Mesenchymal stem cell (in vitro differentiated cells and primary cell): Measurements from ENCODE around the gene TUBB3.
"Not testable (repeated sequence)": the region's sequence is repeated elsewhere in the genome, so short reads cannot be mapped to it uniquely, and the experiment has no call there.

Source experiments
- DNase-seq: peaks from one replicate; pipeline ENCODE4 v3.0.0-alpha.2; 2013
- H2AFZ ChIP-seq: one replicate; pipeline ENCODE4 v1.6.1; 2013; ENCODE audit warnings: low read depth, mild to moderate bottlenecking, control low read depth, inconsistent platforms, low read length, moderate library complexity
- H2AK5ac ChIP-seq: 2 replicates; pipeline ENCODE4 v1.6.1; 2013; ENCODE audit warnings: low read length, moderate library complexity, mild to moderate bottlenecking, inconsistent platforms; ENCODE audit not compliant: severe bottlenecking
- H2BK120ac ChIP-seq: one replicate; pipeline ENCODE4 v1.6.1; 2013; ENCODE audit warnings: low read depth, mild to moderate bottlenecking, inconsistent platforms, low read length, moderate library complexity
- H2BK12ac ChIP-seq, 2 experiments: one replicate each; pipeline ENCODE4 v1.6.1; 2013; ENCODE audit warnings: inconsistent platforms in 2 of 2, low read length in 2 of 2, mild to moderate bottlenecking in 2 of 2, moderate library complexity in 2 of 2, control low read depth in 1 of 2
- H2BK15ac ChIP-seq: one replicate; pipeline ENCODE4 v1.6.1; 2013; ENCODE audit warnings: mild to moderate bottlenecking, low read depth, inconsistent platforms; ENCODE audit not compliant: poor library complexity, severe bottlenecking
- H2BK5ac ChIP-seq: 2 replicates; pipeline ENCODE4 v1.6.1; 2013; ENCODE audit warnings: low read depth, mild to moderate bottlenecking, low read length, control low read depth, inconsistent platforms; ENCODE audit not compliant: poor library complexity, severe bottlenecking
- H3K14ac ChIP-seq, 2 experiments: one replicate each; pipeline ENCODE4 v1.6.1; 2013; ENCODE audit warnings: inconsistent platforms in 2 of 2, low read length in 2 of 2, control low read depth in 1 of 2, mild to moderate bottlenecking in 1 of 2, moderate library complexity in 1 of 2
- H3K18ac ChIP-seq, 2 experiments: one replicate each; pipeline ENCODE4 v1.6.1; 2013; ENCODE audit warnings: inconsistent platforms in 2 of 2, low read length in 2 of 2, control low read depth in 1 of 2, low read depth in 1 of 2, mild to moderate bottlenecking in 1 of 2
- H3K23ac ChIP-seq, 2 experiments: one replicate each; pipeline ENCODE4 v1.6.1; 2013; ENCODE audit warnings: inconsistent platforms in 2 of 2, low read length in 2 of 2, mild to moderate bottlenecking in 2 of 2, moderate library complexity in 2 of 2, control low read depth in 1 of 2
- H3K27ac ChIP-seq: 2 replicates; pipeline ENCODE4 v1.5.1; 2013; ENCODE audit warnings: mild to moderate bottlenecking, moderate library complexity, low read length, control low read depth, inconsistent platforms; ENCODE audit not compliant: poor library complexity, severe bottlenecking
- H3K27me3 ChIP-seq, 2 experiments: 2 replicates each; pipeline versions ENCODE4 v1.6.1 to v1.7.0; 2013; ENCODE audit warnings: low read length in 2 of 2, mild to moderate bottlenecking in 2 of 2, moderate library complexity in 2 of 2, control low read depth in 1 of 2, inconsistent platforms in 1 of 2; ENCODE audit not compliant: control insufficient read depth in 1 of 2, insufficient read depth in 1 of 2
- H3K36me3 ChIP-seq, 2 experiments: 2 replicates each; pipeline versions ENCODE4 v1.6.1 to v1.7.0; 2013; ENCODE audit warnings: low read length in 2 of 2, control low read depth in 1 of 2, inconsistent platforms in 1 of 2, low read depth in 1 of 2, mild to moderate bottlenecking in 1 of 2; ENCODE audit not compliant: insufficient read depth in 2 of 2, control insufficient read depth in 1 of 2
- H3K4ac ChIP-seq, 2 experiments: one replicate each; pipeline ENCODE4 v1.6.1; 2013; ENCODE audit warnings: inconsistent platforms in 2 of 2, low read length in 2 of 2, mild to moderate bottlenecking in 2 of 2, moderate library complexity in 2 of 2, control low read depth in 1 of 2, low read depth in 1 of 2
- H3K4me1 ChIP-seq: 2 replicates; pipeline ENCODE4 v1.6.1; 2013; ENCODE audit warnings: low read depth, low read length, control low read depth; ENCODE audit not compliant: control insufficient read depth, insufficient read depth
- H3K4me2 ChIP-seq: 2 replicates; pipeline ENCODE4 v1.6.1; 2013; ENCODE audit warnings: low read length, mild to moderate bottlenecking, inconsistent platforms; ENCODE audit not compliant: poor library complexity, severe bottlenecking
- H3K4me3 ChIP-seq, 2 experiments: 2 replicates each; pipeline versions ENCODE4 v1.5.1 to v1.7.0; 2013; ENCODE audit warnings: low read length in 2 of 2, mild to moderate bottlenecking in 2 of 2, control low read depth in 1 of 2, low read depth in 1 of 2; ENCODE audit not compliant: insufficient read depth in 1 of 2
- H3K79me1 ChIP-seq: replicated peaks from 2 replicates; pipeline ENCODE4 v1.6.1; 2013; ENCODE audit warnings: mild to moderate bottlenecking, control low read depth, low read length, inconsistent platforms; ENCODE audit not compliant: poor library complexity, severe bottlenecking
- H3K9ac ChIP-seq: 2 replicates; pipeline ENCODE4 v1.7.0; 2013; ENCODE audit warnings: mild to moderate bottlenecking, low read length, moderate library complexity
- H3K9me3 ChIP-seq: 2 replicates; pipeline ENCODE4 v1.7.0; 2013; ENCODE audit warnings: mild to moderate bottlenecking, low read length; ENCODE audit not compliant: control insufficient read depth
- H4K8ac ChIP-seq: one replicate; pipeline ENCODE4 v1.6.1; 2013; ENCODE audit warnings: inconsistent platforms, mild to moderate bottlenecking, low read length, moderate library complexity
- H4K91ac ChIP-seq: one replicate; pipeline ENCODE4 v1.6.1; 2013; ENCODE audit warnings: mild to moderate bottlenecking, low read length, inconsistent platforms
- WGBS: methylation state at CpG from one replicate; pipeline ENCODE4 v1.1.7; 2013; ENCODE audit warnings: mixed read lengths; 5-methylcytosine and 5-hydroxymethylcytosine counted together

TUBB3 gene

GRCh38 chr16:89966756-89967155, 43.6 kb downstream of the TUBB3 start:
- Histone ChIP-seq H3K79me1 (peaks cover 17% of the 10 kb centered on the region), H2BK5ac (no peak overlapping the region), H3K18ac (no peak overlapping the region), H4K8ac (no peak overlapping the region), H2AFZ (no peak overlapping the region), H3K23ac (no peak overlapping the region), H3K9me3 (no peaks in the 10 kb centered on the region), H3K14ac (no peak overlapping the region), H2BK12ac (no peak overlapping the region), H2BK120ac (no peak overlapping the region), H2AK5ac (no peak overlapping the region), H3K27ac (no peak overlapping the region), H3K36me3 (peaks cover 45 to 48% of the 10 kb centered on the region in 2 experiments), H3K27me3 (no peaks in the 10 kb centered on the region), H2BK15ac (no peak overlapping the region), H3K4me1 (peaks cover 7% of the 10 kb centered on the region), H4K91ac (no peak overlapping the region), H3K4me3 (no peak overlapping the region), H3K4me2 (no peak overlapping the region), H3K9ac (no peak overlapping the region), H3K4ac (no peak overlapping the region)
- WGBS: 84% methylated on average over 9 of the region's 9 CpGs
- no peak for DNase-seq

DNA sequence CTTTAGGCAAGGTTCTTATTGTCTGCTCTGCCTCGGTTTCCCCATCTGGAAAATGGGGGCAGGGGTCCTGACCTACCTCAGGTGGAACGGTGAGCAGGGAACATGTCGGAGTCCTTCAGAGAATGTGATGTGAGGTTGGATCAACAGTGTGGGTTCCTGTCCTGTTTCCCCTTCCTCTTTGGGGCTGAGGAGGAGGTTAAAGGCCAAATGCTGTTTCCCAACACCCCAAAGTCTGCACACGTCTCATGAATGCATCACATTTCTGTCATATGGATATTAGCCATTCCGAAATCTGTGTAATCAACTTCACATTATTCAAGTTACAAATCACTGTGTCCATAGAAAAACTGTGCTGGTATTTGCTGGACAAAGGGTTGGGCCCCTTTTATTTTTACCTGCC, 44.3 kb downstream of the TUBB3 start:
- H3K14ac ChIP-seq, DNase-seq, H3K9ac ChIP-seq, H3K27me3 ChIP-seq, H3K4me3 ChIP-seq, H2BK5ac ChIP-seq, H2BK120ac ChIP-seq, H3K27ac ChIP-seq, H4K91ac ChIP-seq, H3K23ac ChIP-seq, H3K9me3 ChIP-seq, H3K18ac ChIP-seq, H2BK12ac ChIP-seq, H3K4me2 ChIP-seq, H3K4ac ChIP-seq, H4K8ac ChIP-seq, H2AK5ac ChIP-seq, H2BK15ac ChIP-seq, H2AFZ ChIP-seq: not testable (repeated sequence)
- peaks cover 12% of the 10 kb centered on the region for H3K4me1 ChIP-seq
- H3K79me1 ChIP-seq: peaks cover 21% of the 10 kb centered on the region
- peaks cover 44 to 45% of the 10 kb centered on the region in 2 experiments for H3K36me3 ChIP-seq
- 86% methylated on average over 5 of the region's 5 CpGs for WGBS

- H3K9ac ChIP-seq, H3K27ac ChIP-seq, H2BK15ac ChIP-seq, H3K4me3 ChIP-seq, H3K23ac ChIP-seq, H2BK120ac ChIP-seq, H2AFZ ChIP-seq, H2BK12ac ChIP-seq, H4K91ac ChIP-seq, H2AK5ac ChIP-seq, H3K18ac ChIP-seq, H3K14ac ChIP-seq, H4K8ac ChIP-seq, H2BK5ac ChIP-seq, H3K27me3 ChIP-seq, DNase-seq, H3K9me3 ChIP-seq, H3K4ac ChIP-seq, H3K4me2 ChIP-seq: not testable (repeated sequence)
- Histone ChIP-seq H3K79me1 (peaks cover 22% of the 10 kb centered on the region), H3K36me3 (peaks cover 39 to 45% of the 10 kb centered on the region in 2 experiments), H3K4me1 (peaks cover 12% of the 10 kb centered on the region)
- 85% methylated on average over 11 of the region's 11 CpGs for WGBS
Measured at GRCh38 chr16:89968074-89968473, 44.9 kb downstream of the TUBB3 start.

DNA sequence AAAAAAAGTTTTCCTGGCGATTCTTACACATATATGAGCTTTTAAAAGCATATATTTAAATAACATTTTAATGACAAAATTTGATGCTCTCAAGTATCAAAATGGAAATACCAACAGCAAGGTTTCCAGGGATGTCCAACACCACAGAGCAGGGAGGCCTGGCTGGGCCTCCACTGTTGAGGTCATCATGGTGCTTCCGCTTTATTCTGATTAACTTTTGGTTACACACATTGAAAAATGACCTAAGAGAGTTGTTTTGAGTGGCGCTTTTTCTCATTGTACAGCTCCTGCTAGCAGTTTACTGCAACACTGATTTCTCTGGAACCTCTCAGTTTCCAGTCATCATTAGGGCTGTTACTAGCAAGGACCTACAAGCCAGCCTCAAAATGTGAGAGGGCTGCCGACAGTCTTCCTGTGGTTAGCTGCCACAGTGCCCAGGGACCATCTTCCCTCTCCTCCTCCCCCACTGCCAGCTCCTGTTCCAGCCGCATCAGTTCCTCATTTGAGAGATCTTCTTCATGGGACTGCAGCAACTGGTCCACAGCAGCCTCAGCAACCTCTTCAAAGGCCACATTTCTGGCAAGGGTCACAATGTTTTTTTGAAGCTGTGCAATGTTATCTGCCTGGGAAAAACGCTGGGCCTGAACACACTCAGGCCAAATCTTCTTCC, 46.7 kb downstream of the TUBB3 start:
- H3K4me3 ChIP-seq: no peak overlapping the region
- WGBS: 95% methylated on average over 5 of the region's 6 CpGs
- no peak overlapping the region for H2BK120ac ChIP-seq
- H3K23ac ChIP-seq: no peak overlapping the region
- H2AK5ac ChIP-seq: no peak overlapping the region
- H3K4me2 ChIP-seq: no peak overlapping the region
- no peak overlapping the region for H4K91ac ChIP-seq
- no peak overlapping the region for H2BK15ac ChIP-seq
- no peak overlapping the region for H4K8ac ChIP-seq
- H2BK12ac ChIP-seq: no peak overlapping the region
- peaks cover 23% of the 10 kb centered on the region for H3K79me1 ChIP-seq
- no peak overlapping the region for H3K18ac ChIP-seq
- no peak overlapping the region for H2AFZ ChIP-seq
- H3K27ac ChIP-seq: no peak overlapping the region
- H3K27me3 ChIP-seq: no peaks in the 10 kb centered on the region
- H3K9ac ChIP-seq: no peak overlapping the region
- H3K4ac ChIP-seq: no peak overlapping the region
- no peak overlapping the region for H3K14ac ChIP-seq
- H3K4me1 ChIP-seq: peaks cover 17% of the 10 kb centered on the region
- peaks cover 23 to 39% of the 10 kb centered on the region in 2 experiments for H3K36me3 ChIP-seq
- H2BK5ac ChIP-seq: no peak overlapping the region
- no peaks in the 10 kb centered on the region for H3K9me3 ChIP-seq
- no peak for DNase-seq
